AG04449 (cell line): ENCODE results near the gene CPXM2.

Source experiments
- CTCF ChIA-PET: fragments of 350-600 bp; formaldehyde crosslinking; extraction: SDS; loops from one replicate; lab custom pipeline; 2021; ENCODE audit warnings: antibody characterized with exemption; lab: Yijun Ruan, JAX
- POLR2A ChIA-PET: fragments of 400-600, 350-600 bp; formaldehyde crosslinking; extraction: SDS; loops from one replicate; lab custom pipeline; 2020; ENCODE audit warnings: antibody characterized with exemption, inconsistent platforms; lab: Yijun Ruan, JAX
- DNase-seq: peaks from one replicate; pipeline ENCODE4 v3.0.0-alpha.2; 2010; ENCODE audit warnings: low read depth, low spot score
- H3K4me3 ChIP-seq: 2 replicates; pipeline ENCODE4 v1.5.1; 2011; ENCODE audit warnings: low read depth, mild to moderate bottlenecking, control low read depth, low read length
- CTCF ChIP-seq: IDR thresholded peaks from one replicate; pipeline ENCODE4 v1.5.1; 2011; ENCODE audit warnings: mild to moderate bottlenecking, moderate library complexity, low read length, control low read depth, inconsistent platforms; ENCODE audit not compliant: insufficient read depth; ENCODE audit errors: missing control alignments

The CPXM2 gene

GRCh38 chr10:123888751-123889150 is 2.9 kb downstream of the CPXM2 start:
- ChIA-PET POLR2A (no interaction called here), CTCF (interaction anchor here (1.6 kb wide), 1 partner anchor 44 kb away, joined by 4 read pairs; no protein-coding TSS in a partner anchor)
- TF ChIP-seq CTCF: no peak
- H3K4me3 ChIP-seq: no peak overlapping the region
- no peak for DNase-seq

GRCh38 chr10:123888256-123888655 is 3.4 kb downstream of the CPXM2 start:
- POLR2A ChIA-PET: no interaction called here
- TF ChIP-seq CTCF: no peak
- H3K4me3 ChIP-seq: no peak overlapping the region
- DNase-seq: no peak
- CTCF ChIA-PET: interaction anchor here (1.6 kb wide), 1 partner anchor 45 kb away, joined by 4 read pairs; no protein-coding TSS in a partner anchor

GRCh38 chr10:123886292-123886691 is 5.3 kb downstream of the CPXM2 start:
- DNase-seq: no peak
- H3K4me3 ChIP-seq: no peak overlapping the region
- CTCF ChIA-PET: interaction anchor here (1.0 kb wide), 1 partner anchor 11 kb away, joined by 4 read pairs; no protein-coding TSS in a partner anchor
- TF ChIP-seq CTCF: no peak
- POLR2A ChIA-PET: no interaction called here

- POLR2A ChIA-PET: no interaction called here
- CTCF ChIA-PET: interaction anchor here (1.0 kb wide), 2 partner anchors 12 to 16 kb away, joined by 3 to 4 read pairs; no protein-coding TSS in a partner anchor
- no peak overlapping the region for H3K4me3 ChIP-seq
- TF ChIP-seq CTCF: no peak
- no peak for DNase-seq
These were observed 6.0 kb downstream of the CPXM2 start for GRCh38 chr10:123885406-123886170.

- H3K4me3 ChIP-seq: no peak overlapping the region
- ChIA-PET POLR2A (no interaction called here), CTCF (interaction anchor here (1.0 kb wide), 1 partner anchor 15 kb away, joined by 3 read pairs; no protein-coding TSS in a partner anchor)
- no peak for TF ChIP-seq CTCF
- DNase-seq: no peak
These were observed 6.7 kb downstream of the CPXM2 start for GRCh38 chr10:123884907-123885381.

- H3K4me3 ChIP-seq: no peak overlapping the region
- ChIA-PET CTCF (interaction anchor here (1.0 kb wide), 1 partner anchor 15 kb away, joined by 3 read pairs; no protein-coding TSS in a partner anchor), POLR2A (no interaction called here)
- no peak for DNase-seq
- no peak for TF ChIP-seq CTCF
These were observed 7.2 kb downstream of the CPXM2 start for GRCh38 chr10:123884351-123884906.
